HTR-8/SVneo (cell line): ENCODE data around the gene TAAR8.
"Not testable (repeated sequence)": the region's sequence is repeated elsewhere in the genome, so short reads cannot be mapped to it uniquely, and the experiment has no call there.

Source experiments
- DNase-seq: peaks from one replicate; pipeline ENCODE4 v3.0.0; 2011; ENCODE audit warnings: low spot score, mixed read lengths; ENCODE audit not compliant: insufficient read length
- FAIRE-seq: peaks from 2 replicates; lab custom pipeline; 2011; peaks lifted over from hg19 to GRCh38; lab: Jason Lieb, UNC

Gene TAAR8

GRCh38 chr6:132537977-132538376, 14.5 kb upstream of the TAAR8 start, which contains the start of gene TAAR9:
TAAR9 (plus strand) TSS chr6:132538277; CDS start chr6:132538290, 13 bp downstream.
- no peak for DNase-seq
- FAIRE-seq = no peak

- no peak for FAIRE-seq
- DNase-seq = no peak
Observed at GRCh38 chr6:132544826-132545225, 7.6 kb upstream of the TAAR8 start.

GRCh38 chr6:132548746-132549463, 3.6 kb upstream of the TAAR8 start:
- no peak for FAIRE-seq
- DNase-seq = no peak

GRCh38 chr6:132551214-132551613, 1.3 kb upstream of the TAAR8 start:
- FAIRE-seq = no peak

GRCh38 chr6:132560087-132560486, 7.6 kb downstream of the TAAR8 start:
- DNase-seq, FAIRE-seq: not testable (repeated sequence)

More at GRCh38 chr6:132551214-132551613, 1.3 kb upstream of the TAAR8 start:
- DNase-seq = no peak

- no peak for FAIRE-seq
- DNase-seq = no peak
Observed at GRCh38 chr6:132566404-132566803, 13.9 kb downstream of the TAAR8 start.

GRCh38 chr6:132567566-132567965, 15.1 kb downstream of the TAAR8 start:
- FAIRE-seq (no peak), DNase-seq (no peak)

GRCh38 chr6:132568611-132569010, 16.1 kb downstream of the TAAR8 start:
- FAIRE-seq (no peak), DNase-seq (no peak)

GRCh38 chr6:132569170-132569569, 16.7 kb downstream of the TAAR8 start:
- DNase-seq (no peak), FAIRE-seq (no peak)

- no peak for DNase-seq
Observed at GRCh38 chr6:132570221-132570777, 17.8 kb downstream of the TAAR8 start, which contains the start of gene TAAR6. TAAR6 (plus strand) TSS chr6:132570322; CDS start chr6:132570322, 0 bp downstream.

GRCh38 chr6:132571774-132572173, 19.3 kb downstream of the TAAR8 start:
- FAIRE-seq (no peak), DNase-seq (no peak)

More at GRCh38 chr6:132570221-132570777, 17.8 kb downstream of the TAAR8 start, which contains the start of gene TAAR6:
- FAIRE-seq = no peak

- FAIRE-seq (no peak), DNase-seq (no peak)
Observed at GRCh38 chr6:132584698-132585097, 32.2 kb downstream of the TAAR8 start.

GRCh38 chr6:132587424-132587823, 35.0 kb downstream of the TAAR8 start:
- no peak for DNase-seq
- FAIRE-seq = no peak

- DNase-seq = no peak
- FAIRE-seq = no peak
Observed at GRCh38 chr6:132589454-132589853, 37.0 kb downstream of the TAAR8 start, which contains the start of gene TAAR5. TAAR5 (minus strand) TSS chr6:132589741; CDS start chr6:132589686, 55 bp downstream.

- DNase-seq = no peak
- FAIRE-seq = no peak
Observed at GRCh38 chr6:132590362-132590761, 37.9 kb downstream of the TAAR8 start.

- no peak for DNase-seq
- FAIRE-seq = no peak
Observed at GRCh38 chr6:132592855-132593254, 40.4 kb downstream of the TAAR8 start.

GRCh38 chr6:132596201-132596600, 43.7 kb downstream of the TAAR8 start:
- FAIRE-seq = no peak
- no peak for DNase-seq

- FAIRE-seq = no peak
Observed at GRCh38 chr6:132598473-132598872, 46.0 kb downstream of the TAAR8 start.

GRCh38 chr6:132600900-132601299, 48.4 kb downstream of the TAAR8 start:
- not testable (repeated sequence) for DNase-seq, FAIRE-seq

More at GRCh38 chr6:132598473-132598872, 46.0 kb downstream of the TAAR8 start:
- no peak for DNase-seq
